HepG2 (cell line): ENCODE measurements around the gene FGD4. TPM values are rescaled to one million over a fixed set of nuclear protein-coding genes. Genes with fewer than 3 reads are reported as not detected.

Experiments
- ARID2 ChIP-seq: sonication (generic); formaldehyde crosslinking; IDR thresholded peaks from 2 replicates; pipeline ENCODE4 v1.8.1; 2022; ENCODE audit warnings: mild to moderate bottlenecking, missing genetic modification reagents, borderline replicate concordance
- IKZF4 ChIP-seq: sonication (generic); formaldehyde crosslinking; IDR thresholded peaks from 2 replicates; pipeline ENCODE4 v1.5.1; 2020; ENCODE audit warnings: borderline replicate concordance, mild to moderate bottlenecking, low read depth, missing genetic modification reagents; ENCODE audit errors: not compliant biosample characterization
- MED13 ChIP-seq: sonication (generic); formaldehyde crosslinking; IDR thresholded peaks from 2 replicates; pipeline ENCODE4 v1.5.0; 2020; ENCODE audit warnings: missing genetic modification reagents
- ONECUT2 ChIP-seq: sonication (generic); formaldehyde crosslinking; IDR thresholded peaks from 2 replicates; pipeline ENCODE4 v1.4.0; 2020; ENCODE audit warnings: missing genetic modification reagents
- SRF ChIP-seq: IDR thresholded peaks from 2 replicates; pipeline ENCODE4 v1.6.1; 2011; ENCODE audit warnings: mild to moderate bottlenecking, low read depth, low read length, moderate library complexity
- TRIM22 ChIP-seq: fragments of 450-650 bp; IDR thresholded peaks from 2 replicates; pipeline ENCODE4 v1.6.1; 2017
- ZNF569 ChIP-seq: sonication (generic); formaldehyde crosslinking; IDR thresholded peaks from 2 replicates; pipeline ENCODE4 v1.5.0; 2020; ENCODE audit warnings: mild to moderate bottlenecking, missing genetic modification reagents, moderate library complexity, borderline replicate concordance
- ZNF572 ChIP-seq: sonication (generic); formaldehyde crosslinking; IDR thresholded peaks from 2 replicates; pipeline ENCODE4 v1.5.1; 2020; ENCODE audit warnings: mild to moderate bottlenecking, missing genetic modification reagents
- ZNF75D ChIP-seq: sonication (generic); formaldehyde crosslinking; IDR thresholded peaks from 2 replicates; pipeline ENCODE4 v1.8.1; 2023; ENCODE audit warnings: missing genetic modification reagents, mild to moderate bottlenecking, borderline replicate concordance
- polyA plus RNA-seq, 8 experiments: library from polyadenylated mRNA; depleted of rRNA in 3 of 8; stranded (reverse) in 7 of 8; unstranded in 1 of 8; fragments of >200 nt; fragmentation: Illumina TruSeq in 4 of 8; extraction: Trizol in 4 of 8; gene quantifications; 2 replicates each; pipeline versions ENCODE4 v1.2.1 to v1.2.3, GENCODE V29; 2011 to 2016; ENCODE audit warnings: low read depth in 4 of 8, missing spikeins in 1 of 8, mixed read lengths in 1 of 8; ENCODE audit not compliant: insufficient read depth in 1 of 8
- total RNA-seq, 5 experiments: library from RNA; depleted of rRNA; stranded (reverse); fragments of >200 nt; fragmentation: Illumina TruSeq; extraction: Trizol; gene quantifications; 2 replicates each; pipeline ENCODE4 v1.2.3, GENCODE V29; 2016; ENCODE audit warnings: low read depth in 1 of 5
- TF ChIP-seq, protein P1 (sequence below), 2 experiments: fragments of 450-650 bp in 1 of 2; sonication (generic) in 1 of 2; formaldehyde crosslinking in 1 of 2; IDR thresholded peaks; 2 replicates each; pipeline versions ENCODE4 v1.6.1 to v1.8.0; 2016 to 2022; ENCODE audit warnings: antibody characterized with exemption in 1 of 2, mild to moderate bottlenecking in 1 of 2, missing genetic modification reagents in 1 of 2
- TF ChIP-seq, protein P2 (sequence below): sonication (generic); formaldehyde crosslinking; IDR thresholded peaks from 2 replicates; pipeline ENCODE4 v1.5.1; 2020; ENCODE audit warnings: mild to moderate bottlenecking, missing genetic modification reagents, borderline replicate concordance
- TF ChIP-seq, protein P3 (sequence below): sonication (generic); formaldehyde crosslinking; IDR thresholded peaks from 2 replicates; pipeline ENCODE4 v1.8.0; 2022; ENCODE audit warnings: low read depth, missing genetic modification reagents
- TF ChIP-seq, protein P4 (sequence below): sonication (generic); formaldehyde crosslinking; IDR thresholded peaks from 2 replicates; pipeline ENCODE4 v1.8.1; 2023; ENCODE audit warnings: missing genetic modification reagents, mild to moderate bottlenecking, borderline replicate concordance

FGD4 gene
- total and polyA plus RNA-seq, 2 of the 13 experiments (the other 11 are each of a cell fraction or from before 2014, with no cell fraction given) = 4.6 to 6.6 TPM

GRCh38 chr12:32679091-32679919 is 279.9 kb downstream of the FGD4 start, which contains the start of gene DNM1L (continued):
- TF ChIP-seq, protein P1, sequence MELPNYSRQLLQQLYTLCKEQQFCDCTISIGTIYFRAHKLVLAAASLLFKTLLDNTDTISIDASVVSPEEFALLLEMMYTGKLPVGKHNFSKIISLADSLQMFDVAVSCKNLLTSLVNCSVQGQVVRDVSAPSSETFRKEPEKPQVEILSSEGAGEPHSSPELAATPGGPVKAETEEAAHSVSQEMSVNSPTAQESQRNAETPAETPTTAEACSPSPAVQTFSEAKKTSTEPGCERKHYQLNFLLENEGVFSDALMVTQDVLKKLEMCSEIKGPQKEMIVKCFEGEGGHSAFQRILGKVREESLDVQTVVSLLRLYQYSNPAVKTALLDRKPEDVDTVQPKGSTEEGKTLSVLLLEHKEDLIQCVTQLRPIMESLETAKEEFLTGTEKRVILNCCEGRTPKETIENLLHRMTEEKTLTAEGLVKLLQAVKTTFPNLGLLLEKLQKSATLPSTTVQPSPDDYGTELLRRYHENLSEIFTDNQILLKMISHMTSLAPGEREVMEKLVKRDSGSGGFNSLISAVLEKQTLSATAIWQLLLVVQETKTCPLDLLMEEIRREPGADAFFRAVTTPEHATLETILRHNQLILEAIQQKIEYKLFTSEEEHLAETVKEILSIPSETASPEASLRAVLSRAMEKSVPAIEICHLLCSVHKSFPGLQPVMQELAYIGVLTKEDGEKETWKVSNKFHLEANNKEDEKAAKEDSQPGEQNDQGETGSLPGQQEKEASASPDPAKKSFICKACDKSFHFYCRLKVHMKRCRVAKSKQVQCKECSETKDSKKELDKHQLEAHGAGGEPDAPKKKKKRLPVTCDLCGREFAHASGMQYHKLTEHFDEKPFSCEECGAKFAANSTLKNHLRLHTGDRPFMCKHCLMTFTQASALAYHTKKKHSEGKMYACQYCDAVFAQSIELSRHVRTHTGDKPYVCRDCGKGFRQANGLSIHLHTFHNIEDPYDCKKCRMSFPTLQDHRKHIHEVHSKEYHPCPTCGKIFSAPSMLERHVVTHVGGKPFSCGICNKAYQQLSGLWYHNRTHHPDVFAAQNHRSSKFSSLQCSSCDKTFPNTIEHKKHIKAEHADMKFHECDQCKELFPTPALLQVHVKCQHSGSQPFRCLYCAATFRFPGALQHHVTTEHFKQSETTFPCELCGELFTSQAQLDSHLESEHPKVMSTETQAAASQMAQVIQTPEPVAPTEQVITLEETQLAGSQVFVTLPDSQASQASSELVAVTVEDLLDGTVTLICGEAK (IDR thresholded peaks at IDR 0.05) = no peak
- TF ChIP-seq, protein P1 (CRISPR knock-in tag; IDR thresholded peaks at IDR 0.05) = 0 out of 2 replicates have a peak, but pooled peaks have one; percentile 77
- TF ChIP-seq, protein P2, sequence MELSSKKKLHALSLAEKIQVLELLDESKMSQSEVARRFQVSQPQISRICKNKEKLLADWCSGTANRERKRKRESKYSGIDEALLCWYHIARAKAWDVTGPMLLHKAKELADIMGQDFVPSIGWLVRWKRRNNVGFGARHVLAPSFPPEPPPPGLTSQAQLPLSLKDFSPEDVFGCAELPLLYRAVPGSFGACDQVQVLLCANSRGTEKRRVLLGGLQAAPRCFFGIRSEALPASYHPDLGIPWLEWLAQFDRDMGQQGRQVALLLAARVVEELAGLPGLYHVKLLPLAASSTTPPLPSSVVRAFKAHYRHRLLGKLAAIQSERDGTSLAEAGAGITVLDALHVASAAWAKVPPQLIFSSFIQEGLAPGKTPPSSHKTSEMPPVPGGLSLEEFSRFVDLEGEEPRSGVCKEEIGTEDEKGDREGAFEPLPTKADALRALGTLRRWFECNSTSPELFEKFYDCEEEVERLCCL (CRISPR knock-in tag) = no peak
- TF ChIP-seq, protein P3, sequence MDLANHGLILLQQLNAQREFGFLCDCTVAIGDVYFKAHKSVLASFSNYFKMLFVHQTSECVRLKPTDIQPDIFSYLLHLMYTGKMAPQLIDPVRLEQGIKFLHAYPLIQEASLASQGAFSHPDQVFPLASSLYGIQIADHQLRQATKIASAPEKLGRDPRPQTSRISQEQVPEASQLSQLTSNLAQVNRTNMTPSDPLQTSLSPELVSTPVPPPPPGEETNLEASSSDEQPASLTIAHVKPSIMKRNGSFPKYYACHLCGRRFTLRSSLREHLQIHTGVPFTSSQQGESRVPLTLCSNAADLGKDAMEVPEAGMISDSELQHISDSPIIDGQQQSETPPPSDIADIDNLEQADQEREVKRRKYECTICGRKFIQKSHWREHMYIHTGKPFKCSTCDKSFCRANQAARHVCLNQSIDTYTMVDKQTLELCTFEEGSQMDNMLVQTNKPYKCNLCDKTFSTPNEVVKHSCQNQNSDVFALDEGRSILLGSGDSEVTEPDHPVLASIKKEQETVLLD (CRISPR knock-in tag) = peak; percentile 60
- TF ChIP-seq ONECUT2 (CRISPR knock-in tag) = 0 out of 2 replicates have a peak, but pooled peaks have one; percentile 10
- TF ChIP-seq MED13 (CRISPR knock-in tag) = peak; percentile 54; the same call in 1 of the 2 replicates
- TF ChIP-seq ZNF75D (CRISPR knock-in tag) = 0 out of 2 replicates have a peak, but pooled peaks have one; percentile 79
- TF ChIP-seq ARID2 (CRISPR knock-in tag) = no peak
- TF ChIP-seq, protein P4, sequence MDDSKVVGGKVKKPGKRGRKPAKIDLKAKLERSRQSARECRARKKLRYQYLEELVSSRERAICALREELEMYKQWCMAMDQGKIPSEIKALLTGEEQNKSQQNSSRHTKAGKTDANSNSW (CRISPR knock-in tag) = peak; percentile 51; the same call in 1 of the 2 replicates
- TF ChIP-seq SRF = no peak
- TF ChIP-seq ZNF572 = no peak
- TF ChIP-seq TRIM22 = no peak
- TF ChIP-seq ZNF569 (CRISPR knock-in tag) = no peak
- TF ChIP-seq IKZF4 (CRISPR knock-in tag) = peak; percentile 42
